Measurements from ENCODE around the gene PITPNC1.
"Not testable (repeated sequence)": the region's sequence is repeated elsewhere in the genome, so short reads cannot be mapped to it uniquely, and the experiment has no call there.

PITPNC1 gene

DNA sequence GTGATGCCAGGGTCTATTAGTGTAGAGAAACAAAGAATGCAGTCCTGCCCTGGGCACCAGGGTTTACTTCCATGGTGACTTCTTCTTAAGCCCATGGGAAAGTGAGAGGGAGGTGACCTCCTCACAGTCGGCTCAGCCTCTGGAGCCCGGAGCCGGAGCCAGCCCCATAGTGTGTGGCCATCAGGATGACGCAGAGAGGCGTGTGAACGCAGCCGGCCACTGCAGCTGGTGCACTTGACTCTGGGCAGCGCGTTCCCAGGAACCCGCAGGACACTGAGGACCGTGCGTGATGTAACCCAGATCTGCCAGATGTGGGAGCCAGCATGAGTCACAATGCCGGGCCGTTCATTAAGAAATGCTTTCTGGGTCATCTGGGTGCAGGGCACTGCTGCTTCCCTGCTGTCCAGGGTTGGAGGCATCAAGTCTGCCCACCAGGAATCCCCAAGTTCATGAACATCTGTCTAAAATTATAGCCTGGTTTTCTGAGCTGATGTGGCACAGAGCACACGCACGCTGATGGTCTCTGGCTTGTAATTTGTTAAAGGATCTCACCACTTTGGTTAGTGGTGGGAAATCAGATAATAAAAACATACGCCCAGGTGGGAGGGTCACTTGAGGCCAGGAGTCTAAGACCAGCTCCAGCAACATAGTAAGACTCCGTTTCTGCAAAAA, 114.1 kb downstream of the PITPNC1 start:
- no peak for FAIRE-seq

DNA sequence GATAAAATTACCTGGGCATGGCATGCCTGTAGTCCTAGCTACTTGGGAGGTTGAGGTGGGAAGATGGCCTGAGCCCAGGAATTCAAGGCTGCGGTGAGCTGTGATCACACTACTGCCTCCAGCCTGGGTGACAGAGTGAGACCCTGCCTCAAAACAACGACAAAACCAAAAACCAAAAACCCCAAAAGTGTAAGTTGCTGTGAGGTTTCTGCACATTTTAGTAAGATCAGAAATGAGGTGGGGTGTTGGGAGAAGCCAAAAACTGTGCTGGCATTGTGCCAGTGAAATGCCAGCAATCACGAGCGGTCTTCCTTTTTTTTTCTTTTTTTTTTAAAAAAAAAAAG, 114.6 kb downstream of the PITPNC1 start:
- FAIRE-seq = no peak

DNA sequence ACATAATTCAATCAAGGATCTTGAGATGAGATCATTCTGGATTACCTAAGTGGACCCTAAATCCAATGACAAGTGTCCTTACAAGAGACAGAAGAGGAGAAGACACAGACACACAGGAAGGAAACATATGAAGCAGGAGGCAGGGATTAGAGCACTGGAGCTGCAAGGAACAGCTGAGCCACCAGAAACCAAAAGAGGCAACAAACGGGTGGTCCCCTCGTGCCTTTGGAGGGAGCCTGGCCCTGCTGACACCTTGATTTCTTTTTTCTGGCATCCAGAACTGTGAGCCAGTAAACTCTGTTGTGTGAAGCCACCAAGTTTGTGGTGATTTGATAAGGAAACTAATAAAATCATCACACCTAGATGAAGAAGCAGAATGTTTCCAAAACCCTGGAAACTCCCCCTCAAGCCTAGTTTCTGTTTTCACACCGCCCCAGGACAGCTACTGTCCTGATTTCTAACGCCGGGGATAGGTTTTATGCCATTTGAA, 115.2 kb downstream of the PITPNC1 start:
- no peak for FAIRE-seq

DNA sequence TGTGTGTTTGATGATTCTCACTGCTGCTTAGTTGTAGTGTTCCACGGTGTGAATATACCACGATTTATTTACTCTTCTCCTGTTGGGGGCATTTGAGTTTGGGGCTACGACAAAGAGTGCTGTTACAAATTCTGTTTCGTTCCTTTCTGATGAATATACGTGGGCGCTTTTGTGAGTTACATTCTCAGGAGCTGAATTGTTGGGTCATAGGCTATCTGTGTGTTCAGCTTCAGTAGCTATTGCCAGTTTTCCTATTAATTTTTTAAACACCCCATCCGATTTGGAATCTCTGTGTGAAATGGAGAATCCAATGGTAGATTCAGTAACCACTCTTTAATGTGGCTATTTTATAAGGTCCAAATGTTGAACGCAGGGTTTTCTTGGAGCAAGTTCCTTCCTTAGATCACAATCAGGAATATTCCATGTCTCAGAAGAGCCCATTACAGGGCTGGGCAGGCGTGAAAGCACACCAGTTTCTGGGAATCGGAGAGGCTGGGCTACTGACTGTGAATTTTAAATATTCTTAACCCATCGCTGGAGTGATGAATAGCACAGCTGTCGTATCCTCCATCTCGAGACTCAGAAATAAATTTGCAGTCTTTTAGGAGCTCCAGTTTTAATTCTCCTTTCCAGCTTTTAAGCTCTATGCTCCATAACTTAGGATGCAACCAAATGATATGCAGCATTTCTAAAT, 115.9 kb downstream of the PITPNC1 start:
- no peak for FAIRE-seq

DNA sequence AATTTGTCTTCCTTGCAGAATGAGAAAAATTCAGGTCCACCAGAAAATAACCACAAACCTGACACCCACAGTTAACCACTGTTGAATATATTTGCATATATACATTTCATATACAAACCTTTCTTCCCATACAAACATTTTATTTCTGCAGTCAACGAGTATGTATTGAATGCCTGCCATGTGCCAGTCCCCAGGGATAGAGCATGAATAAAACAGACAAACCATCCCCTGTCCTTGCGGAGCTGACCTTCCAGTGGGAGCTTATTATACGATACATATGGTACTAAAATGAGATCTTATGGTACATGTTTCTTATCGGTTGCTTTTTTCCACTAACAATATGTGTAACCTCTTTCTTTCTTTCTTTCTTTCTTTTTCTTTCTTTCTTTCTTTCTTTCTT, 116.7 kb downstream of the PITPNC1 start:
- no peak for FAIRE-seq

DNA sequence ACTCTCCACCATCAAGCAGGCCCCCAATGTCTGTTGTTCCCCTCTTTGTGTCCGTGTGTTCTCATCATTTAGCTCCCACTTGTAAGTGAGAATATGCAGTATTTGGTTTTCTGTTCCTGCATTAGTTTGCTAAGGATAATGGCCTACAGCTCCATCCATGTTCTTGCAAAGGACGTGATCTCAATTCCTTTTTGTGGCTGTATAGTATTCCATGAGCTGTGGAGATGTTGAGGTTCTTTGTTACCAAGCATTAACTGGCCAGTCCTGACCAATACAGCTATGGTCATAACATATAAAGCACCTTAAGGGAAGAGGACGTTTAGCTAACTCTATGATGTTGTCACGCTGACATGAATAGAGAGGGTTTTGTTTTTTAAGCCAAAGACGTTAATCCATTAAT, 118.5 kb downstream of the PITPNC1 start:
- FAIRE-seq = not testable (repeated sequence)

DNA sequence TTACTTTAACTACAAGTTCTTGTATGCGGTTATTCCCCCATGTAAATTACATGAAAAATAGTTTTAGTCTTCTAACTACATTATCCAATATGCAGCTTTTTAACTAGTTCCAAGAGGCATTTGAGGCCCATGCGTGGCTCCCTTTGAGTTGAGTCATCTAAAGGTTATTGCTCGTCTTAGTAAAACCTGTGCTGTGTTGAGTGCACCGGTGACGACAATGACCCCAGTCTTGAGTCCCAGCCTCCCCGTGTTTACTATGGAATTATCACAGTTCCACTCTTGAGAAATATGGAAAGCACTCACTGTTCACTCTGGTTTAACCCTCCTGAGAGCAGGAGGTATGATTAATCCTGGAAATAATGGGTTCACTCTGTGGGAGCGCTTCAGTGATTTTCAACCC, 119.2 kb downstream of the PITPNC1 start:
- no peak for FAIRE-seq

DNA sequence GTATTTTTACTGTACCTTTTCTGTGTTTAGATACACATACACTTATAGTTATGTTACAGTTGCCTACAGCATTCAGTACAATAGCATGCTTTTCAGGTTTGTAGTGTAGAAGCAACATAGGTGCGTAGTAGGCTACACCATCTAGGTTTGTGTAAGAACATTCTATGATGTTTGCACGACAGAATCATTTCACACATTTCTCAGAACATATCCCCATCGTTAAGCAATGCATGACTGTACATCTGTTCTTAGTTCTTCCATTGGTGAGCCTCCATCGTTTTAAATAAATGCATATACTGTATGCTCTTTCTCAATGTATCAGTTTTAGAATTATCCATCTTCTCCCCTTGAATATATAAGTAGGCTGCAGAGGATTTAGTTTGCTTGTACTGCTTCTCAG, 122.6 kb downstream of the PITPNC1 start:
- FAIRE-seq = no peak

DNA sequence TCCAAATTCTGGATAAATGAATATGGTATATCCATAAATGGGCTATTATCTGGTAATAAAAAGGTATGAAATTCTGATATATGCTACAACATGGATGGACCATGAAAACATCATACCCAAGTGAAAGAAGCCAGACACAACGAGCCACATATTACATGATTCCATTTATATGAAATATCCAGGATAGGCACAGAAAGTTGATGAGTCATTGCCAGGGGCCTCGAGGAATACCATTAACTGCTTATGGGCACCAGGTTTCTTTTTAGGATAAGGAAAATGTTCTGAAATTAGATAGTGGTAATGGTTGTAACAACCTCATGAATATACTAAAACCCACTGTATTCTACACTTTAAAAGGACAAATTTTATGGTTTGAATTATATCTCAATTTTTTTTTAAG, 123.2 kb downstream of the PITPNC1 start:
- FAIRE-seq = no peak

DNA sequence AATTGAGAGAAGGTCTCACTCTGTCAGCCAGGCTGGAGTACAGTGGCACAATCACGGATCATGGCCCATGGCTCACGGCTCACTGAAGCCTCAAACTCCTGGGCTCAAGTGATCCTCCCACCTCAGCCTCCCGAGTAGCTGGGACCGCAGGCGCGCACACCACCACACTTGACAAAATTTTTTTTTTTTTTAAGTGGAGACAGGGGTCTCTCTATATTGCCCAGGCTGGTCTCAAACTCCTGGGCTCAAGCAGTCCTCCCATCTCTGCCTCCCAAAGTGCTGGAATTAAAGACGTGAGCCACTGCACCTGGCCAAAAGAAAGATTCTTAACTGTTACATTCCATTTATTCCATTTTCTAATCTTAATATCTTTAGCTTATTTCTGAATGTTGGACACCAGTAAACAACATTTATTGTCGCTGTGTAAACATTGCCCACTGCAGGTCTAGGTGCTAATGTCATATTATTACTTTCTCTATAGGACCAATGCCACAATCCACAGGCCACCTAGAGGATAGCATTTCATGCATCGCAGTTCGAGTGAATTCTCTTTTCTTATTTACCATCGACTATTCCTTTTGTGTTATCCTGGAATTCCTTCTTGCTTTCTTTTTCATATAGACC, 123.7 kb downstream of the PITPNC1 start:
- no peak for FAIRE-seq

DNA sequence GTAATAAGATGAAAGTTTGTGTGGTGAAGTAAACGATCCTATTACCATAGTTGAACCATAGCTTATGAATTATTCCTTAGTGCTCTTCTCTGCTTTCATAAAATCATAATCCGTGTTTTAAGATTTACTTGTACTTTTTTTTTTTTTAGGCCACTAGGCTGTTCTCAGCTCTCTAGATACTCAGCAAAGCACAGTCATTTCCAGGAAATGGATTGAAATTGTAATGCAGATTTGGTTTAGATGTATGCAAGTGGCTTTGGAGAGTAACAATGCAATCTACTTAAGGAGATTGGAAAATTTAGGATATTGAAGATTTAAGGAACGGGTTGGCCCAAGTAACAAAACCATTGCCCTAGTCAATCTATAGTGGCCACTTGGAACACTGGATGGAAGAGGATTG, 125.1 kb downstream of the PITPNC1 start:
- no peak for FAIRE-seq

DNA sequence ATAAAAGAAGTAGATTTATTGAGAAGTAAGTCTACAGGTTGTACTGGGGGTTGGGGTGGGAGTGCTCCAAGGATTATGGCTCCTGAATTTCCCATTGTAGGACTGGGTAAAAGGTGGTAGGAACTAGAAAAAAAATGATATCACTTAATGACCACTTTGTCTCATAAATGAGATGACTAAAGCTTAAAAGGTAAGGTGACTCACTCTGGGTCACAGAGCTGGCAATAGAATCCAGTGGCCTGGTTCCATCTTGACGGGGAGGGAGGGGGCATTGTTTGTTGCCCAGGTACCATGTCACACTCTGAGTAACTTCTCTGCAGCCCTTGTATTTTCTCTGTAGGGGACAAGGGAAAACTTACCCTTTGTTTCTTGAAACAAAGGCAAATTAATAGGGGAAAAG, 126.1 kb downstream of the PITPNC1 start:
- no peak for FAIRE-seq

DNA sequence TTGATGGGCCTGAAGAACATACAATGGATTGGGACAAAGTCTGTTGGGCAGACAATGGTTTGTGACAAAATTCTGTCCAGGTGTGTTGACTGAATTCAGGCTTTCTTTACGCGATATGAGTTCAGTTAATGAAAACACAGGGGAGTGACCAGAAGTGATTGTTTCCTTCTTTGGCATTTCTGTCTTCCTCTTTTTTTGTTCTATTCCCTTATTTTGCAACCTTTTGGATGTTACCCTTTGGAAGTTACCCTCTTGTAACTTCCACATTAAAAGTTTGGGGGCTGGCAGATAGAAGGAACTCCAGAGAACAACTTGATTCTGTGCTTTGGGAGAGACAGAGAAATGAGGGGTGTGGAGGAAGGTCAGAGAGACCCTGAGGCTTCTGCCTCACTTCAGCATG, 126.7 kb downstream of the PITPNC1 start:
- FAIRE-seq = no peak

DNA sequence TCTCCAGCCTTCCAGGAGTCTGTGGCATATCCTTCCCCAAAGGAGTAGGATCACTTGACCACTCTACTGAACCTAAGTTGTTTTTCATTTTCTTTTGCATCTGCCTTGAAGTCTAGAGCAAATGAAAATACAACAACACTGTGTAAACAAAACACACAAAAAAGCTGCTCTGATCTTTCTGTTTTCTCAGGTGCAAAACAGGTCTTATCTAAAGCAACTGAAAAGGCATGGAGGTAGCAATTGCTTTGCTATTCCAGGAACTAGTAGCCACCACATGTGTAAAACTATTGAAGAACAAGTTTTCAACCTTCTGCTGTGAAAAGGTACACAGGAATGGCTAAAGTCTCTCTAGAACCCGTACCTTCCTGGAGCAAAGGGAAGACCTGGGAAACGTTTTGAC, 127.1 kb downstream of the PITPNC1 start:
- FAIRE-seq = no peak

DNA sequence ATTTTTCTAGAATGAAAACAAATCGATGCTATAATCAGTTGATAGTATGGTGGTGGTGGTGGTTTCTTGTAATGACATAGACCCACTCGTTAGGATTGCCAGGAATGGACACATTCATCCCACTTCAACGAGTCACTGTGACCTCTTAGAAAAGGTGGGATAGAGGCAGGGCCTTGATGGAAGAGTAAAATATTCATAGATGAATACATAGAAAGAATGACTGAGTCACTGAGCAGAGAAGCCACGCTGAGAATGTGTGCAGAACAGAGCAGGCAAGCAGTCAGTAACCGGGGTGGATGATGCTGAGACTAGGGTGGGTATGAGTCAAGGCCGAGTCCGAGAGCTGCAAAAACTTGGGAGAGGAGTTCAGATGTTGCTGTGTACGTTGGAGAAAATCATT, 129.9 kb downstream of the PITPNC1 start:
- FAIRE-seq = no peak

DNA sequence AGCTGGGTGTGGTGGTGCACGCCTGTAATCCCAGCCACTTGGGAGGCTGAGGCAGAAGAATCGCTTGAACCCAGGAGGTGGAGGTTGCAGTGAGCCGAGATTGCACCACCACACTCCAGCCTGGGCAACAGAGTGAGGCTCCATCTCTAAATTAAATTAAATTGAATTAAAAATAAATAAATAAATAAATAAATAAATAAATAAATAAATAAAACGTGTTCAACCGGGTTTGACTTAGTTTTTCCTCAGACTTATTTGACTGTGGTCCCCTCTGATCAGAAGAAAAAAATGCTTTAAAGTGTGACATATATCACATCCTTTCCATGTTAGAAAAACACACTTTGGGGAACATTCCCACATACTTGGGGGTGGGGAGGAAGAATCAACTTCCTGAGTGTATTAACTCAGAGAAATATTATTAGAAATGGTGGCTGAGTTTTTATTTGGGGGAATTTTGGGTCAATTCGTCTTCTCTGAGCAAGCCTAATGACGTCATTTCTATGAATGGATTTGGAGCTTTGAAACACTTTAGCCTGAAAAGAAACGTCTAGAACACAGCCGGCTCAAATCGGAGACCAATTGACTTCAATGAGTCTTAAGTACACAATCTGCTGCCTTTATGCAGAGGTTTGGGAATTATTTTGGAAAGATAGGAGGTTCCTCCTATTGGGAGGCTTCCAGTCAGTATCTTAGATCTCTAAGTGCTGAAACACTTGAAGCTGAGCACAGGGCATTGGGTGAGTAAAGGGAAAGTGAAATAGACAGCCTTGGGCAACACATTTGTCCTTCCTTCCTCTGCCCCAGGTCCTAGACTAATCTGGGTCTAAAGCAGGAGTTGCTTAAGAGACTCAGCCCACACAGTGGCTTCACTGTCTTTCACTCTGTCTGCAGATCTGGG, 132.6 kb downstream of the PITPNC1 start:
- no peak for FAIRE-seq

DNA sequence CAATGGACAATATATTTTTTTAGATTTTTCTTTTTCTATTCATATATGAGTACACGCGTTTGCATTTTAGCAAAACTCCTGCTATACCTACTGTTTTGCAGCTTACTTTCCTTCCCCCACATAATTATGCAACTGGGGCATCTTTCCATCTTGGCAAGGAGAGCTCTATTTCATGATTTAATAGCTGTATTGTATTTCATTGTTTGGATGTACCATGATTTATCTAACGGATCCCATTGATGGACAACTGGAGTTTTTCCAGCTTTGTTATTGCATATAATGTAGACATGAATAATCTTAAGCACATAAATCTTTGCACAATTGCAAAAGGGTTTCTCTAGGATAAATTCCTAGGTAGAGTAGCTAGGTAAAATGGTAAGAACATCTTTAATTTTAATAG, 133.9 kb downstream of the PITPNC1 start:
- FAIRE-seq = no peak

DNA sequence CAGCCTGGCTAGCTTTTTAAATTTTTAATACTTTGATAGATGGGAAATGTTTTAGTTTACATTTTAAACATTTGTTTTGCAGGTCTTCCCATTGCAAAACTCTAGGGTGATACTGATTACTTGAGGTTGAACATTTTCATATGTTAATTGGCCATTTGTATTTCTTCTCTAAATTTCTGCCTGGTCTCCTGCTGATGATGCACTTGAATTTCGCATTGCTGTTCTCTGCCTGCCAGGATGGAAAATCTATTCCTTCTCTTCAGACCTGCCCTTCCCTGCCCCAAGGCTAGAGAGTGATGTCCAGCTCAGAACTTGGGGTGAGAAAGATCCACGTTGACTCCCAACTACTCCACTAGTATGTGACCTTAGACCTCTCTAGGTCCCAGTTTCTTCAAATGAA, 134.7 kb downstream of the PITPNC1 start:
- FAIRE-seq = no peak

DNA sequence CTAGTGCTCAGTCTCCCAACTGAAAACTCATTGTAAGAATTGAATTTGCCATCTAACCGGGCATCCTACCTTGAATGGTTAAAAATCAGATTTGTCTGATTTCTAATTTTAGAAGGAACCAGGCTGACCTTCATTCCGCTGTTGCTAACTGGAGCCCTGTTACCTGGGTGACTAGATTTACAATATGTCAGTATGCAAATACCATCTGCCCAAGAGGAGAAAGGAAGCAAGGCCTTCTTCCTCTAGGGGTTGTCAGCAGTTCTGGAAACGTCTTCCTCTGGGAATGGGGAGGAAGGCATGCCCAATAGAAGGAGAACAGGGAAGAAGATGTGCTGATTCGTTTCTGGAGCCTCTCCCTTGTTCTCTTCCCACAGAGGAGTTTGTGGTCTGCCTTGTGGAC, 137.9 kb downstream of the PITPNC1 start:
- FAIRE-seq = no peak

DNA sequence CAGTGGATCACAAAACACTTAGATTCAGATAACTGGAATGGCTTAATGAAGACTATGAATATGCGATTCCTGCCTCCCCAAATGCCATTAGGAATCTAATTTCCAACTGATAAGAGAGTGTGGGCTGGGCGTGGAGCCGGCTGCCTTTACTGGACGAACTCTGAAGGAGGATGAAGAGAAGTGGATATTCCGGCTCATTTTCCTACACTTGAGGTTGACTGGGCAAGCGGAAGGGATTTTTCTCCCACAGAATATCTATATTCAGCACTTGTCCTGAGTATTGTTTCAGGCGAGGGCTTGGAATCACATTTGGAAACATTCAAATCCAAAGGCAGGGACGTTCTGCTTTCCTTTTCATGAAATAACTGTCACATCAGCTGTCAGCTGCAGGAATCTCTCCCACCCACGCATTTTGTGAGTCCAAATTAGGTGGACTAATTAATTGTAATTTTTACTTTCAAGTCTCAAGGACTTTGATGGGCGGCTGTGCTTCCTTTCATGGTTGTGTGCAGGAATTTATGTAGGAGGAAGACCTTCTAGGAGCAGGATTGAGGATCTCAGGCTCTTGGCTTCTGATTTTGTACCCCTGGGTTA, 138.5 kb downstream of the PITPNC1 start:
- no peak for FAIRE-seq

DNA sequence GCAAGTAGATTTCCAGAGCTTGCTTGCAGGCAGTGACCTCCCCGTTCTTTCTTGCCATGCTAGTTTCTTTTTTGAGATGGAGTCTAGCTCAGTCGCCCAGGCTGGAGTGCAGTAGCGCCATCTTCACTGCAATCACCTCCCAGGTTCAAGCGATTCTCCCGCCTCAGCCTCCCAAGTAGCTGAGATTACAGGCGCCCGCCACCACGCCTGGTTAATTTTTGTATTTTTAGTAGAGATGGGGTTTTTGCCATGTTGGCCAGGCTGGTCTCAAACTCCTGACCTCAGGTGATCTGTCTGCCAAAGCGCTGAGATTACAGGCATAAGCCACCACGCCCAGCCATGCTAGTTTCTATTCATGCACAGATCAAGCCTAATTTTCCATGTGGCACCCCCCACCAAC, 139.5 kb downstream of the PITPNC1 start:
- FAIRE-seq = not testable (repeated sequence)

DNA sequence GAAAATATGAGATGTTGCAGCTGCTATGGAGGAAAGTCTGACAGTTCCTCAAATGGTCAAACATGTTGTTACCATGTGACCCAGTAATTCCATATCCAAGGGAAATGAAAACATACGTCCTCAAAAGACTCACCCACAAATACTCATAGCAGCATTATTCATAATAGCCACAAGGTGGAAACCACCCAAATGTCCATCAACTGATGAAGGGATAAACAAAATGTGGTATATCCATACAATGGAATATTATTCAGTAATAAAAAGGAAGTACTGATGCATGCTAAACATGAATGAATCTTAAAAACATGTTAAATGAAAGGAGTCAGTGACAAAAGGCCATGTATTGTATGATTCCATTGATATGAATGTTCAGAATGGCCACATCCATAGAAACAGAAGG, 140.2 kb downstream of the PITPNC1 start:
- no peak for FAIRE-seq

DNA sequence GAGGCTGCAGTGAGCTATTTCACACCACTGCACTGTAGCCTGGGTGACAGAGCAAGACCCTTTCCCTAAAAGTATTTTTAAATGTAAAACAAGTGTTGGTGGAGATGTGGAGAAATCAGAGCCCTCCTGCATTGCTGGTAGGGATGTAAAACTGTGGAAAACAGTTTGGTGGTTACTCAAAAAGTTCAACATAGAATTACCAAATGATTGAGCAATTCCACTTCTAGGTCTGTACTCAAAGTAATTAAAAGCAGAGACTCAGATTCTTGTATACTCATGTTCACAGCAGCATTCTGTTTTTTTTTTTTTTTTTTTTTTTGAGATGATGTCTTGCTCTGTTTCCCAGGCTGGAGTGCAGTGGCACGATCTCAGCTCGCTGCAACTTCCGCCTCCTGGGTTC, 141.8 kb downstream of the PITPNC1 start:
- no peak for FAIRE-seq

Data from colon (tissue), 2 donors.